Stimulated activated naive CD8-positive, alpha-beta T cell treated with anti-CD3 and anti-CD28 coated beads, Interleukin-15, amount 100 ng/mL, for 72 hours (primary cell): ENCODE data around the gene ITGB2.

ENCODE experiments used
- ATAC-seq: fragments of 150-1000 bp; cut with Tn5 transposase; 2 replicates; pipeline ENCODE4 v1.10.0; 2021; ENCODE audit warnings: mild to moderate bottlenecking, moderate library complexity
- DNase-seq, 2 donors: peaks; one replicate each; pipeline ENCODE4 v3.0.0; 2021 to 2022
- H3K27ac Mint-ChIP-seq, 2 donors: one replicate each; pipeline ENCODE4 v1.8.0; 2022; ENCODE audit warnings: mild to moderate bottlenecking in 2 of 2, mixed read lengths in 2 of 2, moderate library complexity in 2 of 2
- H3K27me3 Mint-ChIP-seq: one replicate; pipeline ENCODE4 v1.8.0; 2022; ENCODE audit warnings: mixed read lengths
- H3K4me1 Mint-ChIP-seq: one replicate; pipeline ENCODE4 v1.8.0; 2022; ENCODE audit warnings: mild to moderate bottlenecking, mixed read lengths
- H3K4me3 Mint-ChIP-seq, 2 donors: one replicate each; pipeline ENCODE4 v1.8.0; 2022; ENCODE audit warnings: mild to moderate bottlenecking in 2 of 2, mixed read lengths in 2 of 2, moderate library complexity in 1 of 2
- H3K9me3 Mint-ChIP-seq, 2 donors: one replicate each; pipeline ENCODE4 v1.8.0; 2022; ENCODE audit warnings: mixed read lengths in 2 of 2

ITGB2 gene

GRCh38 chr21:44903050-44903685 lies 17.5 kb downstream of the ITGB2 start:
- no peaks in the 10 kb centered on the region for H3K27me3 Mint-ChIP-seq

GRCh38 chr21:44902268-44903049 lies 18.2 kb downstream of the ITGB2 start:
- ATAC-seq (no peak), DNase-seq (no peak)
- peak overlapping the region in 1 of 2 donors; percentile 64 for H3K27ac Mint-ChIP-seq
- H3K27me3 Mint-ChIP-seq = no peaks in the 10 kb centered on the region
- H3K4me1 Mint-ChIP-seq = peaks cover 34% of the 10 kb centered on the region
- no peak overlapping the region for H3K4me3 Mint-ChIP-seq
- no peaks in the 10 kb centered on the region for H3K9me3 Mint-ChIP-seq

More at GRCh38 chr21:44903050-44903685, 17.5 kb downstream of the ITGB2 start:
- Mint-ChIP-seq H3K9me3 (no peaks in the 10 kb centered on the region), H3K27ac (peak overlapping the region in 1 of 2 donors; percentile 64), H3K4me3 (no peak overlapping the region), H3K4me1 (peaks cover 36% of the 10 kb centered on the region)
- DNase-seq (no peak), ATAC-seq (no peak)

GRCh38 chr21:44901391-44902074 lies 19.2 kb downstream of the ITGB2 start:
- no peaks in the 10 kb centered on the region for H3K9me3 Mint-ChIP-seq
- H3K27me3 Mint-ChIP-seq = no peaks in the 10 kb centered on the region
- ATAC-seq = no peak
- H3K4me3 Mint-ChIP-seq = no peak overlapping the region
- H3K4me1 Mint-ChIP-seq = peaks cover 31% of the 10 kb centered on the region
- no peak for DNase-seq
- H3K27ac Mint-ChIP-seq = peak overlapping the region in 1 of 2 donors; percentile 9

- no peaks in the 10 kb centered on the region for H3K9me3 Mint-ChIP-seq
- no peak for ATAC-seq
- no peaks in the 10 kb centered on the region for H3K27me3 Mint-ChIP-seq
- no peak for DNase-seq
- H3K27ac Mint-ChIP-seq = no peak overlapping the region
- peaks cover 22% of the 10 kb centered on the region for H3K4me1 Mint-ChIP-seq
- H3K4me3 Mint-ChIP-seq = no peak overlapping the region
Measured at GRCh38 chr21:44900559-44901251, 20.0 kb downstream of the ITGB2 start.

GRCh38 chr21:44899768-44900558 lies 20.7 kb downstream of the ITGB2 start:
- Mint-ChIP-seq H3K4me1 (peaks cover 21% of the 10 kb centered on the region), H3K4me3 (no peak overlapping the region), H3K27ac (peak overlapping the region in 1 of 2 donors; percentile 85), H3K27me3 (no peaks in the 10 kb centered on the region), H3K9me3 (no peaks in the 10 kb centered on the region)
- DNase-seq (no peak), ATAC-seq (peak; percentile 23)

- DNase-seq (no peak), ATAC-seq (no peak)
- no peaks in the 10 kb centered on the region for H3K9me3 Mint-ChIP-seq
- H3K4me3 Mint-ChIP-seq = no peak overlapping the region
- H3K4me1 Mint-ChIP-seq = peaks cover 15% of the 10 kb centered on the region
- H3K27me3 Mint-ChIP-seq = no peaks in the 10 kb centered on the region
- H3K27ac Mint-ChIP-seq = no peak overlapping the region
Measured at GRCh38 chr21:44898851-44899767, 21.6 kb downstream of the ITGB2 start.

- Mint-ChIP-seq H3K27ac (peak overlapping the region in 1 of 2 donors; percentile 33), H3K27me3 (no peaks in the 10 kb centered on the region), H3K4me1 (peaks cover 15% of the 10 kb centered on the region), H3K9me3 (no peaks in the 10 kb centered on the region), H3K4me3 (no peak overlapping the region)
- ATAC-seq (no peak), DNase-seq (no peak)
Measured at GRCh38 chr21:44898011-44898488, 22.6 kb downstream of the ITGB2 start.

- no peaks in the 10 kb centered on the region for H3K27me3 Mint-ChIP-seq
- H3K9me3 Mint-ChIP-seq = no peaks in the 10 kb centered on the region
- H3K4me3 Mint-ChIP-seq = no peak overlapping the region
- no peak overlapping the region for H3K27ac Mint-ChIP-seq
- no peak for DNase-seq
- peaks cover 16% of the 10 kb centered on the region for H3K4me1 Mint-ChIP-seq
- ATAC-seq = peak; percentile 29
Measured at GRCh38 chr21:44897326-44898010, 23.2 kb downstream of the ITGB2 start.

- H3K27ac Mint-ChIP-seq = peak overlapping the region in 1 of 2 donors; percentile 88
- H3K9me3 Mint-ChIP-seq = no peaks in the 10 kb centered on the region
Measured at GRCh38 chr21:44896561-44897286, 24.0 kb downstream of the ITGB2 start.

GRCh38 chr21:44895859-44896258 lies 24.8 kb downstream of the ITGB2 start:
- no peak for DNase-seq
- Mint-ChIP-seq H3K27me3 (no peaks in the 10 kb centered on the region), H3K4me3 (no peak overlapping the region), H3K4me1 (peaks cover 23% of the 10 kb centered on the region), H3K27ac (peak overlapping the region in 1 of 2 donors; percentile 27), H3K9me3 (no peaks in the 10 kb centered on the region)
- no peak for ATAC-seq

More at GRCh38 chr21:44896561-44897286, 24.0 kb downstream of the ITGB2 start:
- Mint-ChIP-seq H3K4me1 (peaks cover 23% of the 10 kb centered on the region), H3K4me3 (no peak overlapping the region), H3K27me3 (no peaks in the 10 kb centered on the region)
- ATAC-seq (no peak), DNase-seq (no peak)

- no peaks in the 10 kb centered on the region for H3K27me3 Mint-ChIP-seq
- no peak overlapping the region for H3K4me3 Mint-ChIP-seq
- DNase-seq (no peak), ATAC-seq (no peak)
- H3K27ac Mint-ChIP-seq = peak overlapping the region in 1 of 2 donors; percentile 74
- H3K9me3 Mint-ChIP-seq = no peaks in the 10 kb centered on the region
- H3K4me1 Mint-ChIP-seq = peaks cover 23% of the 10 kb centered on the region
Measured at GRCh38 chr21:44894687-44895302, 25.9 kb downstream of the ITGB2 start.

GRCh38 chr21:44893948-44894656 lies 26.6 kb downstream of the ITGB2 start:
- no peak overlapping the region for H3K4me3 Mint-ChIP-seq
- no peaks in the 10 kb centered on the region for H3K27me3 Mint-ChIP-seq
- peak overlapping the region; percentile 0 to 74 for H3K27ac Mint-ChIP-seq
- ATAC-seq (no peak), DNase-seq (no peak)
- H3K4me1 Mint-ChIP-seq = peaks cover 23% of the 10 kb centered on the region
- H3K9me3 Mint-ChIP-seq = no peaks in the 10 kb centered on the region
